22Rv1 (cell line): ENCODE measurements around the gene WIPF3.

Experiments used
- H3K27ac ChIP-seq: fragments of 450-650 bp; 2 replicates; pipeline ENCODE4 v1.5.1; 2017
- CTCF ChIP-seq: fragments of 450-650 bp; IDR thresholded peaks from 2 replicates; pipeline ENCODE4 v1.5.1; 2017; ENCODE audit warnings: mild to moderate bottlenecking
- ZFX ChIP-seq: fragments of 450-650 bp; IDR thresholded peaks from 2 replicates; pipeline ENCODE4 v1.6.1; 2017; ENCODE audit warnings: antibody characterized with exemption, borderline replicate concordance

The WIPF3 gene

GRCh38 chr7:29798422-29798821 lies 7.9 kb upstream of the WIPF3 start:
- TF ChIP-seq CTCF (no peak), ZFX (no peak)
- no peak overlapping the region for H3K27ac ChIP-seq

GRCh38 chr7:29801929-29802328 lies 4.4 kb upstream of the WIPF3 start:
- no peak overlapping the region for H3K27ac ChIP-seq
- TF ChIP-seq CTCF = no peak
- no peak for TF ChIP-seq ZFX

DNA sequence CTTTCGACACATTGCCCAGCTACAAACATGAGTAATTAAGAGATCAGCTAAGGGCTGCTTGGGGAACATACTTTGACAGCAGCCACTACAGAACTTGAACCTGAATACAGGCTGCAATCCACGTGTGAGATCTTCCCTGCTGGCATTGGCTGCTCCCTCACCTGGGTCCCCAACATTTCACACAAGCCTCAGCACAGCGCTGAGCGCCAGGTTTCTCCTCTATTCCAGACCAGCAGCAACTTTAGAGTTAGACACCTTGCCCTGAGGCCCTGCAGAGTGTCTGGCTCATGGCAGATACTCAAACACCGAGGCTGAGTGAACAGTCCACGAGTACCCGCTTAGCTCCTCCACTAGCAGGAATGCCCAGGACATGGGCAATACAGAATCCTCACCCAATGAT lies 1.3 kb upstream of the WIPF3 start:
- no peak overlapping the region for H3K27ac ChIP-seq
- no peak for TF ChIP-seq ZFX
- TF ChIP-seq CTCF = no peak

- H3K27ac ChIP-seq = no peak overlapping the region
- TF ChIP-seq CTCF = no peak
- no peak for TF ChIP-seq ZFX
Observed at GRCh38 chr7:29805886-29806207, 461 bp upstream of the WIPF3 start.

GRCh38 chr7:29806995-29807841 lies 910 bp downstream of the WIPF3 start:
- no peak for TF ChIP-seq ZFX
- TF ChIP-seq CTCF = no peak
- H3K27ac ChIP-seq = no peak overlapping the region

DNA sequence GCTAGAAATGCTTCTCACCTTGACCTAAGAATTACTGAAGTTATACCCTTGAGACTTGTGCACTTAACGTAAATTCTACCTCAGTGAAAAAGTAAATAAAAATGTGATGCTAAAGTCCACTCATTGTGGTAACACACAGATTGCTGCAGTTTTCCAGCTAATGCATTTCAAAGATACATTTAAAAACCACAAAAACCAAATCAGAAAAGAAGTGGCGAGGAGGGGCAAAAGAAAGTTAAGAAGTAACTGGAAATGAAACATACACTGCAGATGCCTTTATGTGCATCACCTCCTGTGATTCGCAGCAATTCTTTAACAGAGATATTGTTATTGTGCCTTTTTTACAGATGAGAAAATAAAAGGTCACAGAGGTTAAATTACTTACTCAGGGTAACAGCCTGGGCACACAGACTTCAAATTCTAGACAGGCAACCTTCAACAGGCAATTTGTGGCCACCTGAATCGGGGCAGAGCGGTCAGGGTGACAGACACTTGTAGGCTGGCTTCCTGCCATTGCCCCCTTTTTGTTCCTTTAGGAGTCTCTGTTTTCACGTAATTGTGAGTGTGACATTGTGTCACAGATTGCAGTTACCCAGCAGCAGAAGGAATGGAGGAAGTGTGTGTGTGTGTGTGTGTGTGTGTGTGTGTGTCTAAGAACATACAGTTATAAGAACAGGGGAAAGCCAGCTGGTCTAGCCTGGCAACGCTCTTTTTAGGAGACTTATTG lies 1.9 kb downstream of the WIPF3 start:
- no peak overlapping the region for H3K27ac ChIP-seq
- TF ChIP-seq CTCF (no peak), ZFX (no peak)

- H3K27ac ChIP-seq = no peak overlapping the region
- no peak for TF ChIP-seq ZFX
- no peak for TF ChIP-seq CTCF
Observed at GRCh38 chr7:29809533-29810155, 3.3 kb downstream of the WIPF3 start.
